HG03442 (cell line): Measurements from ENCODE around the gene OR10R2.
"Not testable (repeated sequence)": the region's sequence is repeated elsewhere in the genome, so short reads cannot be mapped to it uniquely, and the experiment has no call there.

Source experiments
- ATAC-seq: cut with Tn5 transposase; IDR thresholded peaks from one replicate; pipeline ENCODE4 v1.9.1; 2021; ENCODE audit warnings: mild to moderate bottlenecking, moderate library complexity; ENCODE audit not compliant: unreplicated experiment

OR10R2 gene, protein sequence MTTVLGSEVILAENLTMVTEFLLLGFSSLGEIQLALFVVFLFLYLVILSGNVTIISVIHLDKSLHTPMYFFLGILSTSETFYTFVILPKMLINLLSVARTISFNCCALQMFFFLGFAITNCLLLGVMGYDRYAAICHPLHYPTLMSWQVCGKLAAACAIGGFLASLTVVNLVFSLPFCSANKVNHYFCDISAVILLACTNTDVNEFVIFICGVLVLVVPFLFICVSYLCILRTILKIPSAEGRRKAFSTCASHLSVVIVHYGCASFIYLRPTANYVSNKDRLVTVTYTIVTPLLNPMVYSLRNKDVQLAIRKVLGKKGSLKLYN

DNA sequence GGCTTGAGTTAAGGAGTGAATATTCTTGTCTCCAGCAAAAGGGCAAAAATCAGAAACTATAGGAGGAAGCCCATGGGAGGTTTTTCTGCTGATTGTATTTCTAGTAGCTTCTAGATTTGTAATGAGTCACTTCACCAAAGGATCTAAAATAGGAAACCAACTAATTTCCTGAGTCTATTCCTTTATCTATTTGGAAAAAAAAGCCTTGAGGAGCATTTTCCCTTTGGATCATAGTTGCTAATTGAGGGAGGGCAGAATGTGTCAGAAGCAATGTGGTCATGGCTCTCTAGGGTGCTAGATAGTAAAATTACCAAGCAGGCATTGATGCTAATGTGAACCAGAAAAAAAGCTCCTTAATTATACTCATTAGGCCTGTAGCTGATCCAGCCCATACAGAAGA lies at the start of gene OR10R2:
Gene OR10R2 (plus strand): TSS at position 301 of the 400 bp plus-strand sequence. CDS start 106 bp downstream, outside the sequence.
- ATAC-seq = no peak

DNA sequence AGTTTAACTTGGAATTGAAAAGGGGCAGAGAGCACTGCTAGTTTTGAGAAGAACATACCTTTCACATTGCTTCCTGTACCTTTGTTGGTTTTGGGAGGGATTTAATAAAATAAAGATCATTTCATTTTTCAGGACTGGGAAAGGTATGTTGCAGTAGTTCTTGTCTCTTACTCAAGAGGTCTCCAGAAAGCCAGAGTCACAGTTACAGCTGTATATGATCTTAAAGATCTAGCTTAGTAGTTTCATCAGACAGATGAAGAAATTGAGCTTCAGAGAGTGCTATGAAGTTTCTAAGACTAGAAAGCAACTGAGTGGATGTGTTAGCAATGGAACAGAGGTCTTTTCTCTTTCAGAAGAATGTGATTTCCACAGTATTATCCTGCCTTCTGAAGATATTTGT lies 47.0 kb upstream of the OR10R2 start:
- no peak for ATAC-seq

DNA sequence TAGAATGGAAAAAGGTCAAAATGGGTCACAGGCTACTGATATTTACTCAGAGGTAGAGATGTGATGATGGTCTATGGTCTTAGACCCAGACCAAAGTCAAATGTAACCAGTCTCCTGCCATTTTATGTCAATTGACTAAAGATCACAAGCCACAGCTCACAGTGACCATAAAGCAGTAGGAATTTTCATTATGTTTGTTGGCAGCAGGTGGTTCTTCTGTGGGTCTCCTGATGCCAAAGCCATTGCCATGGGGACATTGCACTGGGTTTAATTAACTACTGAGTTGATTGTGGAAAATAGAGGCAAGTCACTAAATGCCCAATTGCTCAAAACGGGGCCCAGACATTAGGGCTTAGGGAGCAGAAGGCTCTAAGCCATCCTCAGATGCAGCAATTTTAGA lies 45.9 kb upstream of the OR10R2 start, which contains the start of gene OR10K2:
Gene OR10K2 (minus strand): TSS at position 101 of the 400 bp plus-strand sequence. CDS start 5,371 bp downstream, outside the sequence.
- ATAC-seq = no peak

DNA sequence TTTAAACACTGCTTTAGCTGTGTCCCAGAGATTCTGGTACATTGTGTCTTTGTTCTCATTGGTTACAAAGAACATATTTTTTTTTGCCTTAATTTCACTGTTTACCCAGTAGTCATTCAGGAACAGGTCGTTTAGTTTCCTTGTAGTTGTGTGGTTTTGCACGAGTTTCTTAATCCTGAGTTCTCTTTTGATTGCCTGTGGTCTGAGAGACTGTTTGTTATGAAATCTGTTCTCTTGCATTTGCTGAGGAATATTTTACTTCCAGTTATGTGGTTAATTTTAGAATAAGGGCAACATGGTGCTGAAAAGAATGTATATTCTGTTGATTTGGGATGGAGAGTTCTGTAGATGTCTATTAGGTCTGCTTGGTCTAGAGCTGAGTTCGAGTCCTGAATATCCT lies 41.9 kb upstream of the OR10R2 start:
- not testable (repeated sequence) for ATAC-seq

DNA sequence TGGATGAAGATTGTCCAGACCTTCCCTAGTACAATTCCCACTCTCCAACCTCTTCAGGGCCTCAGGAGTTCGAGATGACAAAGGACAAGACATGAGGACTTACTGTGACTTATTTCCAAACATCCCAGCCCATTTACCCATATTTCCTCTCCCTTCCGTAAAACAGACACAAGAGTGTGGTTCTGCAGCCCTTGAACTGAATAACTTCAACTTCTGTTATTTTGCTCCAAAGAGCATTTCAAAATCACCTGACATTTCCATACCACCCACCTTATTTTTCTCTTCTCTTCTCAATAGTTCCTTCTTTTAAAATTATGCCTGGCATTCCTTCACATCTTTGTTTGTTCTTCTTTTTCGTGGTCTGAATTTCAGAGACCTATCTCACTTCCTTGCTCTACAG lies 37.3 kb upstream of the OR10R2 start:
- ATAC-seq = no peak

DNA sequence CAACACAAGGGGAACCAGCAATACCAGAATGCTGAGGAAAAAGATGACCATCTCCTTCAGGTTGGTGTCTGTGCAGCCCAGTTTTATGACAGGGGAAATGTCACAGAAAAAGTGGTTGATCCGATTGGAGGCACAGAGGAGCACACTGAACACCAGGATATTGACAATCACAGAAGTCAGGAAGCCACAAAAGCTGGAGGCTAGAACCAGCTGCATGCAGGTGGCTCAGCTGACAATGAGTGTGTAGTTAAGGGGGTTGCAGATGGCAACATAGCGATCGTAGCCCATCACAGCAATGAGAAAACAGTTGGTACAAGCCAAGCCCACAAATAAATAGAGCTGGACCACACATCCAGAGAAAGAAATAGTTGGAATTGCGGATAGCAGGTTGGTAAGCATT lies 26.6 kb upstream of the OR10R2 start:
- no peak for ATAC-seq

DNA sequence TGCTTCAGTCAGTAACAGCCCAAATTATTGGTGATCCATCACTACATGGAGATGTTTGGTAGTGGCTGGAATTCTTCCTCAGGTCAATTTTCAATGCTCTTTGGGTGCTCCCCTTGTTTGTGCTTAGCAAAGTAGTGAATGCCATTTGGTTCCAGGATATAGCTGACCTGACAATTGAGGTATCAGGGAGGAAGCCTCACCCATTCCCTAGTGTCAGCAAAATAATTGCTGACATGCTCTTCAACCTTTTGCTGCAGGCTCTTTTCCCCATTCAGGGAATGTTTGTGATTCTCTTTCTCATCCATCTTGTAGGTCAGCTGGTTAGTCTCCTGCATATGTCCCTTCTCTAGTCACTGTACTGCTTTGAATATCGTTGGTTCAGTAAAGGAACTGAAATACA lies 17.5 kb upstream of the OR10R2 start:
- ATAC-seq = no peak

DNA sequence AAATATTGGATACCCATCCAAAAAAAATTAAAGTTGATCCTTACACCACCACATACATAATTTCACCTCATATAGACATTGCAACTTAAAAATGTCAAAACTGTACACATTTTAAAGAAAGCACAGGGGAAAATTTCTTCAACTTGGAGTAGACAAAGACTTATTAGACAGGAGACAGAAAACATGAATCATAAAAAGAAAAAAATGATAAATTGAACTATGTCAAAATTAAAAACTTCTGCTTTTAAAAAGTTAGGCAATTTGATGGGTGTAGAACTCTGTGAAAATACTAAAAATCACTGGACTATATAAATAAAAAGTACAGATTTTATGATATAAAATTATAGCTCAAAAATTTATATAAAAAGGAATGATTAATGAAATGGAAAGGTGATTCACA lies 14.8 kb upstream of the OR10R2 start:
- no peak for ATAC-seq

DNA sequence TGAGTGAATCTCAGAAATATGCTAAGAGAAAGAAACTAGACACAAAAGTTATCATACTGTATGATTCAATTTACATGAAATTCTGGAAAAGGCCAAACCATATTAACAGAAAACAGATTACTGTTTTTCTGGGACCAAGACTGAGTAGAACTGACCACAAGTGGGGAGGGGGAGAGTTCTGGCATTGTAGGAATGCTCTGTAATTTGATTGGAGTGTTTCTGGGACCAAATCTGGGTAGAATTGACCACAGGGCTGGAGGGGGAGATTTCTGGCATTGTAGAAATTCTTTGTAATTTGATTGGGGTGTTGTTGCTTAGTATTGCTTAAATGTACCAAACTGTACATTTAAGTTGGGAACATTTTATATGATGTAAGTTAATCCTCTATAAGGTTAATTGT lies 13.8 kb upstream of the OR10R2 start:
- ATAC-seq = no peak

DNA sequence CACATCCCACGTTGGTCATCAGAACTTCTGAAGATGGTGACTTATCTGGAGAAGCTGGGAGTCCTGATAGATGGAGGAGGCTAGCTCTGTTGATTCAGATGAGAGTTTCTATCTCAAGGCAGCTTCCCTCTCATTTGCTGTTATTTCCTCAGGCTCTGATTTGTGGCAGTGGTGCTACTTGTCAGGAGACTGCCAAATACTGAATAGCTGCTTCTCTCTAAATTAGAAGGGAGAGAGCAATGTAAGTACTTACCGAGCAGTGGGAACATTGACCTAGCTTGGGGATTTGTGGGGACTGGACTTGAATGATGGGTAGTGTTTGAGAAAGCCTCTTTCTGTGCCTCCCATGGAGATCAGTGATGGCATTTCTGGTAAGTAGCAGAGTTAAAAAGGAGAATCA lies 10.5 kb upstream of the OR10R2 start, which contains the start of gene OR10K1:
Gene OR10K1 (plus strand): TSS at position 301 of the 400 bp plus-strand sequence. CDS start 3,728 bp downstream, outside the sequence.
- no peak for ATAC-seq

DNA sequence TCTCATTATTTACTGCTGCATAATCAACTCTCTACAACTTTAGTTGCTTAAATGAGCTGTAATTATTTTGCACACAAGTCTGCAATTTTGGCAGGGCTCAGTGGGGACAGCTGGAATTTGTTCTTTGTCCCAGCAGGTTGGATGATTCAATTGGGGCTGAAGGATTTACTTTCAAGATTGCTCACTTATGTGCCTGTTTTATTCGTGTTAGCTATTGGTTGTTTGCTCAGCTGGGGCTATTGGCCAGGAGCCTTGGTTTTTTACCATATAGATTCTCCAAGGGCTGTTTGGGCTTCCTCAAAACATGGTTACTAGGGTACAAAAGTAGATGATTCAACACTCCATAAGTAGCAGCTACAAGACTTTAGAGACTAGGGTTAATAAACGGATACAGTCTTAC lies 13.4 kb downstream of the OR10R2 start:
- ATAC-seq = no peak

DNA sequence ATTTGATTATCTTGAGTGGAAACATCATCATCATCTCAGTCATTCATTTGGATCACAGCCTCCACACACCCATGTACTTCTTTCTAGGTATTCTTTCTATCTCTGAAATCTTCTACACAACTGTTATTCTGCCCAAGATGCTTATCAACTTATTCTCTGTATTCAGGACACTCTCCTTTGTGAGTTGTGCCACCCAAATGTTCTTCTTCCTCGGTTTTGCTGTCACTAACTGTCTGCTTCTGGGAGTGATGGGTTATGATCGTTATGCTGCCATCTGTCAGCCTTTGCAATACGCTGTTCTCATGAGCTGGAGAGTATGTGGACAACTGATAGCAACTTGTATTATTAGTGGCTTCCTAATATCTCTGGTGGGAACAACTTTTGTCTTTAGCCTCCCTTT lies 19.3 kb downstream of the OR10R2 start:
- no peak for ATAC-seq

DNA sequence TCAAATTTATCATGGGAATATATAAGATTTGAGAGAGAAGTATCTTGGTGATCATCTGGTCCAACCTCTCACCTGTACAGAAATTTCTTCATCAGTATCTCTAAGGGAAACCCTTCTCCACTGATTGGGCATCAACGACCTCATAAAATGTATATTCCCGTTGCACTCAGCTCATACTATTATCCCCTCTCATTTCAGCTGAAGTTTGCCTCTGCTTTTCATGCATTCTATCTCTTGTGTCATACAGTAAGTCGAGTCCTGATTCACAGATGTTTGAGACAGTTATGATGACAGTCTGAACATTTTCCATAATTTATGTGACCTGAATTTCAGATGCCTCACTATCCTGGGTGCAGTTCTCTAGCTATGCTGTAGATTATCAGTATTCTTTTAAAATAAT lies 21.0 kb downstream of the OR10R2 start:
- no peak for ATAC-seq

DNA sequence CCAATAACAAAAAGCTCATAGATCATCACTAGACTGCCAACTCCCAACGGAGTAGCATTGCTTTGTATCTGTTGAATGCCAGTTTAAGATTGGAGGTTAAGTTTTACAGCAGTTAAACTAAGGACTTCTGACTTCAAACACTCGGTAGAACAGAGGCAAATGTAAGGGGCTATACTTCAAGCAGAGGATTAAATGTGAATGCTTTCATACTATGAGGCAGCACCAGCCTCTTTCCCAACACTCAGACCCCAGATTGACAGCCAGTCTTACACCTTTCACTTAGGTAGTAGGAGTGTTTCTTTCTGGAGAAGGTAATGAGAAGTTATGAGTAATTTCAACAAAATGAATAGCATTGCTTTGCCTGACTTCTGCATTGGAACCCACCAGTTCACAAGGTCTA lies 22.8 kb downstream of the OR10R2 start:
- ATAC-seq = no peak

DNA sequence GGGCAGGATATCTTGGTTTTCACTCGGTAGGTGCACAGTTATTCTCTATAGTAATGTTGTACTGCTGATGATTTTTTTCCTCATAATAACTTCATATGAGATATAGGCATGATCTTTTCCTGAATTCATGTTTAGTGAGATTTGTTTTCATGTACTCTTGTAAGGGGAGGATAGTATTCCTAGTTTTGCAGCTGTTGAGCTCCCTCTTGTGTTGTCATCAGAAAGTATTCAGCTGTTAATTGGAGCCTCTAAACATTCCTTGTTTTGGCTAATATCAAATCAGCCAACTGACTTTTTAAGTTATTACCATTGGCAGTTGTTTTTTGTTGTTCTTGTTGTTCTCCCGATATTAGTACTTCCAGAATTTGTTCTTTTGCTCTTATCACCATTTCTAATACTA lies 24.4 kb downstream of the OR10R2 start:
- ATAC-seq = no peak

DNA sequence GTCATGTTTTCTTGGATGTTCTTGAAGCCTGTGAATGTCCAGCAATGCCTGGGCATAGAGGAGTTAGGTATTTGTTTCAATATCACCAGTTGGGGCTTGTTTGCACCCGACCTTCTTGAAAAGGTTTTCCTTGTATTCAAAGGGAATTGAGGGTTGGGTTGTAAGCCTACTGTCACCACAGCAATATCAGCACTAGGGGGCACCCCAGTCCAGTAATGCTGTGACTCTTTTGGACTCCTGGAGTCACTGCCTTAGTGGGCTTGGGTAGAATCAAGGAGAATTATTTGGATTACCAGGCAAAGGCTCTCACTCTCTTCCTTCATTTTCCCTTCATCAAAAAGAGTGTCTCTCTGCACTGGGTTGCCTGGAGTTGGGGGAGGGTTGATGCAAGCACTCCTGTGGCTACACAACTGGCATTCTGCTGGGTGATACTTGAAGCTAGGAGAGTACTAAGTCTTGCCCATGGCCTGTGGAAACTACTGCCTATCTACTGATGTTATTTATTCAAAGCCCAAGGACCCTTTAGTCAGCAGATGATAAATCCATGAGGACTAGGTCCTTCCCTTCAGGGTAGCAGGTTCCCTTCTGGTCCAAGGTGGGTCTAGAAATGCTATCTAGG lies 34.5 kb downstream of the OR10R2 start:
- peak; percentile 45 for ATAC-seq

DNA sequence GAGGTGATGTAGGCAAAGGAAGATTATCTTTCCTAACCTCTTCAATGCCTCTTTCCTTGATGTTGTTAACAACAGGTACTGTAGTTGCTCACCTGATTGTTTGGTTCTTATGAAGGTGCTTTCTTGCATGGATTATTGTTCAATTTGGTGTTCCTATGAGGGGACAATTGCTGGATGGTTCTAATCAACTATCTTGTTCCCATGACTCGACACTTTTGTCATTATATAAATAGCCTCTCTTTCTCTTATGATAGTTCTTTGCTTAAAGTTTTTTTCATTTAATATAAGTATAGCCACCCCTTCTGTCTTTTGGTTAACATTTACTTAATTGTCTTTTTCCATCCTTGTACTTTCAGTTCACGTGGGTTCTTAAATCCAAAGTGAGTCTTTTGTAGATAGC lies 35.5 kb downstream of the OR10R2 start:
- ATAC-seq = no peak

DNA sequence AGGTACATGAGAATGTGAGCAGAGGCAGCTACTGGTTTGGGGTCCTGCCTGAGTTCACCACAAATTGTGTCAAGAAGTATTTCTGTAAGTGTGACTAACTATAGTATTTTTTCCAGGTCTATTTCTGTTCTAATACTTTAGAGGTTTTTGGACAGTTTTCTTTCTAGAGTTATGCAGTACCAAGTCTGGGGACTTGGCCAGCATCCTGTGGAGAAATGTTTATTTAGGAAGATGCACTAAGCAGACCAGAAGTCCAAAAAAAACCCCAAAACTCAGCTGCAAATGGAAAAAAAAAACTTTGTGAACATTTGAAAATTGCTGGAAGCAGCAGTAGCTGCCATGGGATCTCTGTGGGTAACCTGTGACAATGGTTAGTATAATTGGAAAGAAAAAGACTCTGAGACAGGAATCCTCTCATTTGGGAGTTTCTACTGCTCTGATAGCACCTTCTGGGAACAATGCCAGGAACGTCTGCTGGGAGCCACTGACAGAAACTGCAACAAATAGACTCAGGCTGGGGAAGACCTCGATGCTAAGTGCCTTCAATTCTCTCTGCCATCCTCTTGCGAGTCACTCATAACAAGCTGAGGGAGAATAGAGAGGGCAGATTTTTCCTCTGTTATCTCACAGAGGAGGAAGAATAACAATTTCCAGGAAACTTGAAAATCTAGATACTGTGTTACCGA lies 37.6 kb downstream of the OR10R2 start:
- ATAC-seq = no peak

DNA sequence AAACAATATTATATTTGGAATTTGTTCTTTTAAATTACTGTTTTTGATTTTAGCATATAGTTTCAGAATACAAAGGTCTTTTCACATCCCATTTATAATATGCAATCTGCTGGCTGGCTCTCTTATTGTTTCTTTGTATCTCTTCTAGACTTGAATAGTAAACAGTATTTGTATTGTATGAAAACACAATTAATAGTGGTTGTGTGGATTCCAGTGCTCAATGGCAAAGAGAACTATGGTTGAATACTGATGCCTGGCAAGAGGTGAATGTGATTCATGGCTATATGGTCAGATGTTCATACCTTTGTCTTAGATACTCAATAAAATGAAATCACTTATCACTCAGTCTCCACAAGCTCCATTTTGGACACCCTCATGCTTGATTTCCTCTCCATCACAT lies 44.9 kb downstream of the OR10R2 start:
- ATAC-seq = no peak

DNA sequence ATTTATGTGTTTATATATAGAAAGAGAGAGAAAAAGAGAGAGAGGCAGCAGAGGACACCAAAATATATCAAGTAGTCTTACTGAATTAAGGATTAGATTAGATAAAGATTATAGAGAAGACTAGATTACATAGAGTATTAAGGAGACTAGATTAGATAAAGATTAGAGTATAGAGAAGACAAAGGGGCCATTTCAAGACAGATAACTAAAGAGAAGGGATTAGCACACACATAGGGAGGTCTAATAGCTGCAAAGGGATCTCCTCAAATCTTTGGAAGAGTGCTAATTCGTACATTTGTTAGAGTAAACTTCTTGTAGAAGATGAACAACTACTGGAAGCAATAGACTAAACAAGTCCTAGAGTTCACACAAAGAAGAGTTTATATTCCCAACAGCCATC lies 48.0 kb downstream of the OR10R2 start:
- no peak for ATAC-seq

DNA sequence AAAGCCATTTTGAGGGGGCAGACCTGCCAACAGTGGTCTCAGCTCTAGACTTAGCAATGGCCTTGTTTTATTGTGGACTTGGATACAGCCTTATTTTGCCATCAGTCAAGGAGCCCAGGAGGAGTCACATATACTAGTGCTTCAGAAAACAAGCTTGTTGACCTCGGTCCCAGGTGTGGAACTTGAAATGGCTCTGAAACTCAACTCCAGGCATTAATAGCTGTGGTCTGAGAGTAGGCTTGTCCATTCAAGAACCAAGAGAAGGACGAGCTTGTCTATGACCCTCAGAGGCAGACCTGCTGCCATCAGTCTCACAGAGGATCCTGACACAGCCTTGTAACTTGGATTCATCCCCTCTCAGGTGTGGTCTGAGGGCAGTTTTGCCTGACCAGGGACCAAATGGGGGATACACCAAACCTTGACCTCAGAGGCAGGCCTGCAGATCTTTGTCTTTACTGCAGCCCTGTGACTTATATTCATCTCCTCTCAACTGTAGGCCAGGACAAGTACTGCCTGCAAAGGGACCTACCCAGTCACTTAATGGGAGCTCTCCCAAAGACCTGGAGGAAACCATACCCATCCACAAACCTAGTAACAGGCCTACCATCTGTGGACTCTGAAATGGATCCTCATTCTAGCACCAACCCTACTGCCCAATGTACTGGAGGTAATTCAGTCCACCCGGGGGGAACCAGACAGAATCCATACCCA lies 49.1 kb downstream of the OR10R2 start:
- ATAC-seq = no peak
